ENCODE results near the gene CAMK1D. TPM values are rescaled to one million over a fixed set of nuclear protein-coding genes. Genes with fewer than 3 reads are reported as not detected.

Gene CAMK1D
- polyA plus RNA-seq, 1 of the 3 experiments (the other 2 are of a cell fraction): 4.1 TPM

DNA sequence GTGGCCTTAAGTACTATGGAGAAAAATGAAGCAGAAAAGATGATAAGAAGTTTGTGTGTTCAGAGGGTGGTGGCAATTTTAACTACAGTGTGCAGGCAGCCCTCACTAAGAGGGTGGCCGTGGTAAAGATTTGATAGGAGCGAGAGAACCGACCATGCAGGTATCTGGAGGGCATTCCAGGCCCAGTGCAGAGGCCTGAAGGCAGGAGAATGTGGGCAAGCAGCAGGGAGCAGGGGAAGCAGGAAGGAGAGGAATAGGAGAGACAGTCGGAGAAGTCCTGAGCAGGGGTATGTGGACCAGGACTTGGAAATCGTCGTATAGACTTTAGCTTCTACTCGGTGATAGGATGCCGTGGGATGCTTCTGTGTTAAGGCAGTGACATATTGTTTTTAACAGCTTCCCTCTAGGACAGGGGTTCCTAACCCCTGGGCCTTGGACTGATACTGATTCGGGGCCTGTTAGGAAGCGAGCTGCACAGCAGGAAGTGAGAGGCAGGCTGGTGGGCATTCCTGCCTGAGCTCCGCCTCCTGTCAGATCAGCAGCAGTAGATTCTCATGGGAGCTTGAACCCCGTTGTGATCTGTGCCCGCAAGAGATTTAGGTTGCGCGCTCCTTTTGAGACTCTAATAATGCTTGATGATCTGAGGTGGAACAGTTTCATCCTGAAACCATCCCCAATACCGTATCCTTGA lies 425.0 kb downstream of the CAMK1D start:
- no peak for TF ChIP-seq JUND (IDR thresholded peaks at IDR 0.05)
- TF ChIP-seq, protein P1, sequence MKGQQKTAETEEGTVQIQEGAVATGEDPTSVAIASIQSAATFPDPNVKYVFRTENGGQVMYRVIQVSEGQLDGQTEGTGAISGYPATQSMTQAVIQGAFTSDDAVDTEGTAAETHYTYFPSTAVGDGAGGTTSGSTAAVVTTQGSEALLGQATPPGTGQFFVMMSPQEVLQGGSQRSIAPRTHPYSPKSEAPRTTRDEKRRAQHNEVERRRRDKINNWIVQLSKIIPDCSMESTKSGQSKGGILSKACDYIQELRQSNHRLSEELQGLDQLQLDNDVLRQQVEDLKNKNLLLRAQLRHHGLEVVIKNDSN (IDR thresholded peaks at IDR 0.05; ENCODE audit: borderline replicate concordance, low read depth): no peak
- no peak for TF ChIP-seq GATA2 (CRISPR knock-in tag; IDR thresholded peaks at IDR 0.05)
- 93% methylated on average over 15 of the region's 16 CpGs for WGBS (ENCODE audit: low lambda C conversion rate)
- Histone ChIP-seq H3K9me3 (no peaks in the 10 kb centered on the region), H3K79me2 (ENCODE audit: insufficient read depth) (no peaks in the 10 kb centered on the region), H3K4me3 (ENCODE audit: low read depth in 2 of 2, low read length in 1 of 2) (no peak overlapping the region), H3K9me2 (no peaks in the 10 kb centered on the region), H3F3A (replicated peaks; ENCODE audit: insufficient read depth) (no peaks in the 10 kb centered on the region), H3K4me2 (no peak overlapping the region), H3K27me3 (ENCODE audit: insufficient read depth) (no peaks in the 10 kb centered on the region), H2AFZ (ENCODE audit: low read depth) (no peak overlapping the region), H3K4me1 (ENCODE audit: control insufficient read depth in 1 of 2, insufficient read depth in 2 of 2, low read depth in 1 of 2, low read length in 1 of 2) (no peaks in the 10 kb centered on the region), H3K9ac (no peak overlapping the region), H3K36me3 (replicated peaks in 1 of 2; ENCODE audit: control insufficient read depth in 1 of 2, insufficient read depth in 2 of 2, low read length in 1 of 2) (no peaks in the 10 kb centered on the region), H3K27ac (ENCODE audit: low read depth in 2 of 2, low read length in 1 of 2) (no peak overlapping the region), H4K20me1 (ENCODE audit: insufficient read depth) (no peaks in the 10 kb centered on the region)
- ChIA-PET POLR2A (no interaction called here), CTCF (interaction anchor here (1.0 kb wide), 1 partner anchor 63 kb away, joined by 3 read pairs; no protein-coding TSS in a partner anchor)
- DNase-seq: no peak

- ChIA-PET CTCF (interaction anchor here (0.7 kb wide), 1 partner anchor 10 kb away, joined by 3 read pairs; no protein-coding TSS in a partner anchor), POLR2A (no interaction called here)
- no peaks in the 10 kb centered on the region for H3K27me3 ChIP-seq (ENCODE audit: insufficient read depth)
- peaks cover 0 to 8% of the 10 kb centered on the region in 2 experiments; a peak in 2 of 4 replicates for H3K4me1 ChIP-seq (ENCODE audit: control insufficient read depth in 1 of 2, insufficient read depth in 2 of 2, low read depth in 1 of 2, low read length in 1 of 2)
- H3K4me2 ChIP-seq: no peak overlapping the region
- H3K27ac ChIP-seq (ENCODE audit: low read depth in 2 of 2, low read length in 1 of 2): no peak overlapping the region
- H2AFZ ChIP-seq (ENCODE audit: low read depth): no peak overlapping the region
- no peaks in the 10 kb centered on the region for H3K79me2 ChIP-seq (ENCODE audit: insufficient read depth)
- 69% methylated on average over 8 of the region's 8 CpGs for WGBS (ENCODE audit: low lambda C conversion rate)
- H3K9ac ChIP-seq: no peak overlapping the region
- no peak for DNase-seq
- H3K4me3 ChIP-seq (ENCODE audit: low read depth in 2 of 2, low read length in 1 of 2): no peak overlapping the region
- no peaks in the 10 kb centered on the region for H4K20me1 ChIP-seq (ENCODE audit: insufficient read depth)
- H3K9me3 ChIP-seq: no peaks in the 10 kb centered on the region
- no peaks in the 10 kb centered on the region for H3K36me3 ChIP-seq (replicated peaks in 1 of 2; ENCODE audit: control insufficient read depth in 1 of 2, insufficient read depth in 2 of 2, low read length in 1 of 2)
- H3F3A ChIP-seq (replicated peaks; ENCODE audit: insufficient read depth): no peaks in the 10 kb centered on the region
- no peak for TF ChIP-seq MEF2A (IDR thresholded peaks at IDR 0.05; ENCODE audit: borderline replicate concordance, low read depth)
- TF ChIP-seq RFX5 (IDR thresholded peaks at IDR 0.05; ENCODE audit: low read length): no peak
- no peak for TF ChIP-seq POLR2AphosphoS5 (IDR thresholded peaks at IDR 0.05; ENCODE audit: low read depth, low read length)
- TF ChIP-seq USF2 (IDR thresholded peaks at IDR 0.05; ENCODE audit: borderline replicate concordance, low read depth, low read length): no peak
- no peak for TF ChIP-seq EZH2phosphoT487 (IDR thresholded peaks at IDR 0.05; ENCODE audit: borderline replicate concordance, low read depth)
- TF ChIP-seq, protein P2, sequence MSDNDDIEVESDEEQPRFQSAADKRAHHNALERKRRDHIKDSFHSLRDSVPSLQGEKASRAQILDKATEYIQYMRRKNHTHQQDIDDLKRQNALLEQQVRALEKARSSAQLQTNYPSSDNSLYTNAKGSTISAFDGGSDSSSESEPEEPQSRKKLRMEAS (IDR thresholded peaks at IDR 0.05; ENCODE audit: low read depth): no peak
- no peak for TF ChIP-seq YY1 (IDR thresholded peaks at IDR 0.05; ENCODE audit: low read depth)
- TF ChIP-seq, protein P3, sequence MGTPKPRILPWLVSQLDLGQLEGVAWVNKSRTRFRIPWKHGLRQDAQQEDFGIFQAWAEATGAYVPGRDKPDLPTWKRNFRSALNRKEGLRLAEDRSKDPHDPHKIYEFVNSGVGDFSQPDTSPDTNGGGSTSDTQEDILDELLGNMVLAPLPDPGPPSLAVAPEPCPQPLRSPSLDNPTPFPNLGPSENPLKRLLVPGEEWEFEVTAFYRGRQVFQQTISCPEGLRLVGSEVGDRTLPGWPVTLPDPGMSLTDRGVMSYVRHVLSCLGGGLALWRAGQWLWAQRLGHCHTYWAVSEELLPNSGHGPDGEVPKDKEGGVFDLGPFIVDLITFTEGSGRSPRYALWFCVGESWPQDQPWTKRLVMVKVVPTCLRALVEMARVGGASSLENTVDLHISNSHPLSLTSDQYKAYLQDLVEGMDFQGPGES (IDR thresholded peaks at IDR 0.05; ENCODE audit: low read depth, low read length): no peak
- no peak for TF ChIP-seq EP300 (IDR thresholded peaks at IDR 0.05; ENCODE audit: borderline replicate concordance in 1 of 2, low read depth in 1 of 2, low read length in 1 of 2)
- no peak for TF ChIP-seq NFIC (IDR thresholded peaks at IDR 0.05; ENCODE audit: borderline replicate concordance)
- TF ChIP-seq, protein P1 (IDR thresholded peaks at IDR 0.05; ENCODE audit: borderline replicate concordance, low read depth): no peak
- no peak for TF ChIP-seq SIN3A (IDR thresholded peaks at IDR 0.05; ENCODE audit: borderline replicate concordance, low read depth, low read length)
- no peak for TF ChIP-seq GABPA (IDR thresholded peaks at IDR 0.05; ENCODE audit: low read depth)
- no peak for TF ChIP-seq ELF1 (IDR thresholded peaks at IDR 0.05)
- no peak for TF ChIP-seq FOSL2 (IDR thresholded peaks at IDR 0.05; ENCODE audit: borderline replicate concordance, low read depth)
- no peak for TF ChIP-seq FOXJ3 (CRISPR knock-in tag; IDR thresholded peaks at IDR 0.05)
- TF ChIP-seq RXRA (IDR thresholded peaks at IDR 0.05; ENCODE audit: borderline replicate concordance, low read depth): no peak
- TF ChIP-seq TAF1 (IDR thresholded peaks at IDR 0.05; ENCODE audit: borderline replicate concordance, low read depth, low read length): no peak
- H3K9me2 ChIP-seq: no peaks in the 10 kb centered on the region
Measured at GRCh38 chr10:12777840-12778585, 428.7 kb downstream of the CAMK1D start.

All from SK-N-SH (cell line).